Measurements from ENCODE around the gene NAPA.
"Not testable (repeated sequence)": the region's sequence is repeated elsewhere in the genome, so short reads cannot be mapped to it uniquely, and the experiment has no call there.

The NAPA gene

DNA sequence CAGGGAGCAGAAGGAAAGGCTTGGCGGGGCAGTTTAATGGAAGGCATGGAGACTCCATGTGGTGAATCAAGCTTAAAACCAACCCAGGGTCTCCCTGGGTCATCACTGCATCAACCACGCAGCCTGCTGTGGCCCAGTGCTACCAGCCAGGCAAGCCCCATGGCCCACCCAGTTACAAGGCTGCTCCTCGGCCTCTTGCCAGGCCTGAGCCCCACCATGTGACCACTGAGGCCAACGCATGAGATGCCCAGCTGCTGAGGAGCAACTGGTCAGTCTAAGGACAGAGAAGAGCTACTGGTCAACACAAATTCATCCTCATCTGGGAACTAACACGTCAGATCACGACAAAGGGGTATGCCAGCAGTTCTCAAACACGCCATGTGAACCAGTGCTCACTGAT, 15.5 kb downstream of the NAPA start:
- DNase-seq = no peak

DNA sequence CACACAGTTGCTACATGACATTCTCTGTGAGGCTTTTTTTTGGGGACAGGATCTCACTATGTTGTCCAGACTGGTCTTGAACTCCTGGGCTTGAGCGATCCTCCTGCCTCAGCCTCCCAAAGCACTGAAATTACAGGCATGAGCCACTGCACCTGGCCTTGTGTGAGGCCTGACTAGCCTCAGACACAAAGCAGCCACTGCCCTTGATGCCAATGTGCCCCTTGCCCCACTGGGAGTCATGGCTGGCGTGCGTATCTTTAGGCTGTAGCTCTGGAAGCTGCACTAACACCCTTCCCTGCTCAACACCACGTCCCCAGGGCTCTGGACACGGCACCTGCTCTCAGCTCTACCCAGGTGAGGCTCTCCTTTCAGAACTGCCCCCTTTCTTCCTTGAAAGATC, 16.3 kb downstream of the NAPA start:
- DNase-seq = no peak

DNA sequence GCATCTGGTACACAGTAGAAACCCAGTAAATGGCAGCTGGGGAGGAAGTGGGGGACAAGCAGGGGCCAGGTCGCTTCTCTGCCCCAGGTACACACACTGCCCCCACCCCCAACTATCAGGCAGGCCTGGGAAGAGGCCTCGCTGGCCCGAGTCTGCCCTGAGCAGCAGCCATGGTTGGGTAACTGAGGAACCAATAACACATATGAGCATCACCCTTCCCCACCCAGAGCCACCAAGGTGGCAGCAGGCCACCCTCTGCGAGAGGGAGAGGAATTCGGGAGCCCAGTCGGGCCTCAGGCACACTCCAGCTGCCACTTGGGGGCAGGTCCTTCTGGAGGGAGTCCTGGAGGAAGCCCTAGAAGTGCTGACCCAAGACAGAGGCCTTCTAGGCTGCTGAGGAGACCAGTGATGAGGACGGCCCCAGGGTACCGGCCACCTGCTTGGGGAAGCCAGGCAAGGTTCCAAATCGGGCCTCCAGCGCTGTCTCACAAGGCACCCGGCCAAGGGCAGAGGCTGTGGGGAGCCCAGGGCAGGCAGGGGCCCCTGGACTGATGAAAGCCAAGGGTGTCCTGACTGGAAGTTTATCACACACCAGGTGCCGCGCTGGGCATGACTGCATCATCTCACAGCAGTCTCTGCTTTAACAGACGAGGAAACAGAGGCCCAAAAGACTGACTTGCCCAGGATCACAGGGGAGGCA, 16.9 kb downstream of the NAPA start:
- no peak for DNase-seq

DNA sequence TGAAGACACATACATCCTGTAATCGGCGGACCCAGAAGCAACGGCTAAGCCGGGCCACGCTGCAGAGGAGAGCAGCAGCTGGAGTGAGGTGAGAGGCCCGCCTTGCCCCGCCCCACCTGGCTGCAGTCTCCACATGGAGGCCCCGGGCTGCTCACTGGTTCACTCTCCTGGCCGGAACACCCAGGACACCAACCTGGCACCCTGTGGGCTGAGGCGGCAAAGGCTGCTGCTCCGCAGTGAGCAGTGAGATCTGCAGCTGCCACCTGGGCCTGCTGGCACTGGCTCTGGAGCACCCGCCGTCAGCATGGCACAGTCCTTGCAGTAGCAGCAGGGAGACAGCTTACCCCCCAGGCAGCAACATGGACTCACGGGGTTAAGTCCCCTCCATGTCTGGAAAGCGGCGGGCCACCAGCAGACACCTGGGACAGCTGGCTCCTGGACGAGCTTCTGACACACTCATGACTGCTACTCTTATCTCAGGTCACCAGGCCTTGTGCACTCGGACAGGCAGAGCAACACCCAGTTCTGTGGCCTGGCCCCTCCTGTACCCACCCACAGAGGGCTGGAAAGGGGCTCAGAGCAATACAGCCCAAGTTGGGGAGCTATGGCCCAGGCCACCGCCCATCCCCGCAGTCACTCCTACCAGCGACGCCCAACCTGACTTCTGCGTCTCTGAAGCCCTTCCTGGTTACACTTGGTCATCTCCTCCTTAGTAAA, 17.7 kb downstream of the NAPA start:
- DNase-seq = no peak

DNA sequence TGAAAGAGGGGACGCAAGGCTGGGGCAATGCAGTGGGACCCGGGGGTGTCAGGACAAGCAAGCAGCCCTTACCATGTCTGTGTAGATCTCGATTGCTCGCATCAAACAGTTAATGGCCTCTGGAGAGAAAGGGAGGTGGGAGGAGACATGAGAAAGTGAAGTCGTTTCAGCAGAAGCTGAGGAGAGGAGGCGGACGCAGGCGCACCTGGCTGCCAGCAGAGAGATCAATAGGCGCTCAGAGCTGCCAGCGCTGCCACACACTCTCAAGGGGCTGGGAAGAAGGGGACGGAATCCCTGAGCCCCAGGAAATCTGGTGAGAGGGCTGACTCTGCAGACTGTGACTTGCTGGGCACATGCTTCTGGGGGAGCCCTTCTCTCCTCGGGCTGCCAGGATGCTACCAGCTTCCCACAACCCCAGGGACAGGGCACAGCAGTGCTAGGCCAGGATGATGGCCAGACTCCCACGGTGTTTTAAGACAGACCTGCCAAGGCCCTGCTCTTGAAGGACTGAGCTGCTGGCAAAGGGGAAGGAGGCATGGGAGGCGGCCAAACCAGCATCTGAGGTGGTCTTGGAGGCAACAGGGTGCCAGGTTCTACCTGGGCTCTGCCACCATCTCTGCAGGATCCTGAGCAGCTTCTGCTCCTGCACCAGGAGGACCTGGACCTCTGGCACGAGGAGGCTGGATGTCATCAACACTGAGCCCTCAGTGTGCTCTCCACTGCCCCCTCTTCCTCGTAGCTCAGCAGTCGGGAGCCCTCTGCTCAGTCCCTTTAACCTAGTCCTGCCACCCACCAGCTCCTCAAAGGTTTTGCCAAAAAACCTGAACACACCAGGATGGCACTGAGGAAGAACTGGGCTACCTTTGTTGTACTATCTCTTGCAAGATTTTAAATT, 19.1 kb downstream of the NAPA start:
- no peak for DNase-seq

DNA sequence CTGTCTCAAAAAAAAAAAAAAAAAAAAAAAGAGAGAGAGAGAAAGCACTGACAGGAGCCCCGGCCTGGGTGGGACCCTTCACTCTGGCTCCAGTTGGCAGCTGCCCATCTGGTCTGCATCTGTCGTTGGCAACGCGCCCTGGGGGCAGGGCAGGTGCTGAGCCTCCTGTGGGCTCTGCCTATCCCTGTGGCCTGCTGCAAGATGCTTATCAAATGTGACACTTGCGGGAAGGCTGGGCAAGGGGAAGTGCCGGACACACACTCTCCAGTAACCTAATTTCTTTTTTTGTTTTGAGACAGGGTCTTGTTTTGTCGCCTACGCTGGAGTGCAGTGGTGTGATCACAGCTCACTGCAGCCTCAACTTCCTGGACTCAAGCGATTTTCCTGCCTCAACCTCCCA, 20.1 kb downstream of the NAPA start:
- no peak for DNase-seq

DNA sequence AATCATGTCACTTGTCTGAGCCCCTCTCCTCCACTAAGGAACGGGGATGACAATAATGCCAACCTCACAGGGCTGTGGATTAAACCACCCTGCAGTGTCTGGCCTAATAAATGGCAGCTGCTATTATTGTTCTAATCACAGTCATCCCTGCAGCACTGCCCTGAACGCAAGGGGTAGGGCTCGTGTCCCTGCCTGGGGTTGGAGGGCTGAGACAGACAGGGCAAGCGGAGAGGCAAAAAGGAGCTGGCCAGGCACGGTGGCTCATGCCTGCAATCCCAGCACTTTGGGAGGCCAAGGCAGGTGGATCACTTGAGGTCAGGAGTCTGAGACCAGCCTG, 20.7 kb downstream of the NAPA start:
- DNase-seq = no peak

DNA sequence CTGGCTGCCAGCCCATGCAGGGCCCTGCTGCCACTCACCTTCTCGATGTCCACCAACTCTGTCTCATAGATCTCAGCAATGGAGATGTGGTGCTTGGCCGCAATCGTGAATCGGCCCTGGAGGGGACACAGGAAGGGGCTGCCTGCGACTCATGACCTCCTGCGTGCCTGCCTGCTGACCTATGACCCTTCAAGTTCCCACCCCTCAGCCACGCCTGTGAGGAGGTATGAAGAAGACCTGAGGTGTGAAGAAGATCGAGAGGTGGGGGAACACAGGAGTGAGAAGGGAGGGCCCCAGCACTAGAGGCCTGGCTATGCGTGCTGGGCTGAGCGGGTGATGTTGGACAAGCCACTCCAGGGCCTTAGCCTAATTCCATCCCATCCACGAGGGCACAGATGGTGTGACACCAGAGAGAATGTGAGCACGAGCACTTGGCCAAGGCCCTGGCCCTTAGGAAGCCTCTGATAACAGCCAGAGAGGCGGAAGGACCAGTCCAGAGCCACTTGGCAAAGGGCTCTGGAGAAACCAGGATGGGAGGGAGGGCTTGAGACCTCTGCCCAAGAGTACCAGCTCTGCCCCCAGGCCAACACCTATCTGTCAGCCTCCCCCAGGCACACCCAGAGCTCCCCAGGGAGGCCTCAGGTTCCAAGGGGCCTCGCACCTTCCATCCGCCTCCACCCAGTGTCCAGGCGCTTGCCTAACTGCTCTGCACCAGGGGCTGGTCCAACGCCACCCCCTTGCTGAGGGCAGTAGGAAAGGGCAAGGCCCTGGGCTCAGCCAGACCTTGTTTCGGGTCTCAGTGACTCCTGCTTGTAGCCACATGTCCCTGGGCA, 21.3 kb downstream of the NAPA start:
- no peak for DNase-seq

DNA sequence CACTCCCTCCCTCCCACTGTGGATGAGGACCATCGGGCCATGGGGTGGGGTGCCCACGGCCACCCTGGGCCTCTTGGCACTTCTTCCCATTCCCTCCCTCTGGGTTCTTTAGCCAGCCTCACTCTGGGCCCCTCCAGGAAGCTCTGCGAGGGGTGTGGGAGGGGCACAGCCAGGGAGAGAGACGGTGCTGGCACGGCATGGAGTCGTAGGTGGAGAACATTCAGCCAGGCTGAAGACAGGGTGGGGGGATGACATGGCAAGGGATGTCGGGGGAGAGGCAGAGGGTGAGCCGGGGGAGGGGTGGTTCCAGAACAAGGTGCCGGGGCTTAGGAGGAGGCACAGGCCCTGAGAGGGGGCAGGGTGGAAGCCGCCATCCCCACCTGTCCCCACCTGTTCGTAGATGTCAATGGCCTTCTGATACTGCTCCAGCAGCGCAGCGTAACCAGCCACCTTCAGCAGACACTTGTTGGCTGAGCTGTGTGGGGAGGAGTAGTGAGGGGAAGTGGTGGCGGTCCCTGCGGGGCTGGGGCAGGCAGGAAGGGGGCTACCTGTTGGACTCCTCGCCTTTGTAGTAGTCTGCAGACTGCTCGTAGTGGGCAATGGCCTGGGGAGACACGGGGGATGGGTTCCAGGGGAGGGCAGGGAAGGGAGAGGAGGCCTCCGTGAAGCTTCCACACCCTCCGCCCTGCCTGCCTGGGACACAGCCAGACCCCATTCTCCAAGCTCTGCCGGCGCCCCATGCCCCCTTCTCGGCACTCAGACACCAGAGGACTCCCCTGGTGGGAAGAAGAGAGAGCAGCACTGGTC, 22.1 kb downstream of the NAPA start:
- DNase-seq = no peak

DNA sequence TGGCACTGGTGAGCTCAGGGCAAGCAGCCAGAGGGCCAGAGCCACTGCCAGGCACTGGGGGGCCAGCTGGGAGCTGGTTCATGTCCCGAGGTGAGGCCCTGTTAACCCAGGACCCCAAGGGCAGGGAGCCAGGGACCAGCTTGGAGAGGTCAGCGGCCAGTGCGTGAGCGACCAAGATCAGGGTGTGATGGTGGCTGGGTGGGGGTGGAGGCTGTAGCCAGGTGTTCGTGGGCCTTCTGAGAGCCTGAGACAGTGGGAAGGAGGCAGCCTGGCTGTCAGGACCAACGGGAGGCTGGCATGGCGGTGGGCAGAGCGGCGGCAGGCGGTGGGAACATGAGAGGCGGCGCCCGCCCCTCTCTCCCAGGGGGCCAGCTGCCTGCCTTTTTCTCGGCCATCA, 22.7 kb downstream of the NAPA start:
- DNase-seq = no peak

DNA sequence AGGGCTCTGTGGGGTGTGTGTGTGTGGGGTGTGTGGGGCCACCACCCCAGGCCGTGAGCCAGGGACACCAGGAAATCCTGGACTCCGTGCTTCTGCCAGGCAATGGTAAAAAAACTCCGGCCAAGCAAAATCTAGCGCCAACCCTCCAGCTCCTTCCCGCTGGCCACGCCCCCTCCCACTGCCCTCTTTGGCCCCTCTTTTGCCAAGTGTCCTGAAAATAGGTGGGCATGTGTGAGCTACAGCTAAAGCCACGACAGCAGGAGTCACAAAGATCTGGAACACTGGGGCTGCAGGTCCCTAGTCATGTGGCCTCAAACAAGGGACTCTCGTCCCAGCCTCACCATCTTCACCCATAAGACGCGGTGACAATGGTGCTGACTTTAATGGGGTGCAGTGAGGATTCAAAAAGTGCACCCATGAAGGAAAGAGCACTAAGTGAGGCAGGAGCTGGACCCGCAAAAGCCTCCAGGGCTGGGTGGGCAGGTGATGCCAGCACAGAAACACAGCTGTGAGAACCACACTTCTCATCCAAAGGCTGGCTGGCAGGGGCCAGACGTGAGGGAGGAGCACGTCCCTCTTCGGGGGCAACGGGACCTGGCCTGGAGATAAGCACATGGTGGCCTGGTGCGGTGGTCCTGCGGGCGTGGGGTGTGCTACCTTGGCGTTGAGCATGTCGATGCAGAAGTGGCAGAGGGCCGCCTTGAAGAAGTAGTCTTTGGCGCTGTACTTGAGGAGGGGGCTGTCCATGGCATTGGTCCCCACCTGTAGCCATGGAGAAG, 23.3 kb downstream of the NAPA start:
- no peak for DNase-seq

DNA sequence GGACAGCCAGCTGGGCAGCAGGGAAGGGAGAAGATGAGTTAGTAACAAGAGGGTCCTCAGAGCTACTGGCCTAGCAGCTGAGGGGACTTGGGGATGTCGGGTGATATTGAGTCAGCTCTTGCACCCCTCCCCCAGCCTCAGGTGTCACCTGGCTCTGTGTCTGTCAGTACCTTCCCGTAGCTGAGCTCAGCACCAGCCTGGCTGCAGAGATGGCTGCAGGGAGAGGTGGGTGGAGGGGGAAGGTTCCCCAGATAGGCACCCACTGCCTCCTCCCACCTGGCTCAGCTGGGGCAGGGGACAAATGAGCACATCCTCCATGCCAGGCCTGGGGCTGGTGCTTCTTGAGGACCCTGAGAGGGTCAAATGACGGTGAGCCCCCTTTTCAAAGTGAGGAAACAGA, 24.0 kb downstream of the NAPA start:
- no peak for DNase-seq

DNA sequence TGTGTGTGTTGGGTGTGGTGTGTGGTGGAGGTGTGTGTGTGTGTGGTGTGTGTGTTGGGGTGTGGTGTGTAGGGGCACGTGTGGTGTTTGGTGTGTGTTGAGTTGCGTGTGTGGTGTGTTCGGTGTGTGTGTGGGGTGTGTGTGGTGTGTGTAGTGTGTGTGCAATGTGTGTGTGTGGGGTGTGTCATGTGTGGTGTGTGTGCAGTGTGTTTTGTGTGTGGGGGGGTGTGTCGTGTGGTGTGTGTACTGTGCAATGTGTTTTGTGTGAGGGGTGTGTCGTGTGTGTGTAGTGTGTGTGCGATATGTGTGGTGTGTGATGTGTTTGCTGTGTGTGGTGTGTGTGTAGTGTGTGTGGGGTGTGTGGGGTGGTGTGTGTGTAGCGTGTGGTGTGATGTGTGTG, 24.8 kb downstream of the NAPA start:
- DNase-seq = no peak

DNA sequence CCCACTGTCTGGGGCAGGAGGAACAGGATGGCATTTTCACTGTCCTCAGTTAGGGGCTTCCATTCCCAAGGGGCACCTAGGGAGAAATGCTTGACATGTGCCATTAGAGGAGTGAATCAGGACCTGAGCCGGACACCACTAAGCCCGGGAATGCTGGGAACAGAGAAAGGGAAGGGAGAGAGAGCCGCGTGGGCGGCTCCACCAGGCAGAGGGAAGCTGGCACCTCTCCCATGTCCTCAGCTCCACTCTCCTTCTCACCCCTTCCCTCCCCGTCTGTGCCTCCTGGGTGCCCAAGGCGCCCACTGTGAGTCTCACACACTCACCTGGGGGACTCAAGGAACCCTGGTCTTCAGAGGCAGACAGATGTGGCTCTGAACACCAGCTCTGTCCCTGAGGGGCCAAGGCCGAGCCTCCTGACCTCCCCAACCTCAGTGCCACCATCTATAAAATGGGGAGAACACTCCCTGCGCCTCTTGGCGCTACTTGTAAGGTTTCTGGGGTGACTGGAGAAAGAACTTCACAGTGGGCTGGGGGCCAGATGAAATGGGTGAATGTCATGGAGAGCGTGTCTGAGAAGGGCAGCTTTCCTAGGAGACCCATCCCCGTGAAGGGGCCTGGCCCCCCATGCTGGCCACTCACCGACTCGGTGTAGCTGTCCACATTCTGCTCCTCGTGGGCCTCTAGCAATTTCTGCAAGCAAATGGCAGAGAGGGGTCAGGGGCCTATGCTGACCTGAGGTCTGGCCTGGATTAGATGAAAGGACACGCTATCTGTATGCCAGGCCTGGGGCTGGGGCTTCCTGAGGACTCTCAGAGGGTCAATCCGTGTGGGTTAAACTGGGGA, 25.6 kb downstream of the NAPA start:
- DNase-seq = no peak

DNA sequence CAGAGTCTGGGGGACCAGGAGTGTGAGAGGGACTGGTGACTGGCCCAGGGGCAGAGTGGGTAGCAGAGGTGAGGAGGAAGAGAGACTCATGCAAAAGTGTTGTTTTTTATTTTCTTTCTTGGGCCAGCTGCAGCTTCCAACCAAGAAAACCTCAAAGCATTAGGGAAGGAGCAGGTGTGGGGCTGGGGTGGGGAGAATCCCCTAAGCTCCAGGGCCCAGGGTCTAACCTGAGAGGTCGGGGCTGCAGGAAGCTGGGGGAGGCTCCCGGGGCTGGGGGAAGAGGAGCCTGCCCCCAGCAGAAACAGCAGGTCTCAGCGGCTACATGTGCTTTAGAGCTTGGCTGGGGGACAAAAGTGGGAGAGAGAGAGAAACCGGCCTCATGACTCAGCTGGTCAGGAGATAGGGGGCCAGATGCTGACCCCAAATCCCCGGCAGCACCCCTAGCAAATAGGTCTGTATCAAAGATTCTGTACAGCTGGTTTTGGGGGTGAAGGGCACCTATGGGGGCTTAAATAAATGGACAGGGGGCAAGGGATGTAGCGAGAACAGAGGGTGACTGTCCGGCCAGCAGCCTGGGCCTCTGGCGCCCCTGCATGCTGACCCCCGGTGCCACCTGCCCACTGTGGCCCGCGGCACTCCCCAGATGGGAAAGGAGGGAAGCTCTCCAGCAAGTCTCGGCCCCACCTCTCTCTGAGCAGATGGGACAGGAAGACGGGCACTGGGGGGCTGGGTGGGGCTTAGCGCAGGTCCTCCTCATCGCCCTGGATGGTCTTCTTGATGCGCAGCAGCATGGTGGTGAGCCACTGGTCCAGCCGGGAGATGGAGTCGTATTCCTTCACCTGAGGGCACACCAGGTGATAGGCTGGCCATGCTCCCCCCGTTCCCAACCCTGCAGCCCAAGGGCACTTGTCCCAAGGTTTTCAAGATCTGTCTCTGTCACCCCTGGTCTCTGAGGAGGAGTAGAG, 27.0 kb downstream of the NAPA start:
- no peak for DNase-seq

DNA sequence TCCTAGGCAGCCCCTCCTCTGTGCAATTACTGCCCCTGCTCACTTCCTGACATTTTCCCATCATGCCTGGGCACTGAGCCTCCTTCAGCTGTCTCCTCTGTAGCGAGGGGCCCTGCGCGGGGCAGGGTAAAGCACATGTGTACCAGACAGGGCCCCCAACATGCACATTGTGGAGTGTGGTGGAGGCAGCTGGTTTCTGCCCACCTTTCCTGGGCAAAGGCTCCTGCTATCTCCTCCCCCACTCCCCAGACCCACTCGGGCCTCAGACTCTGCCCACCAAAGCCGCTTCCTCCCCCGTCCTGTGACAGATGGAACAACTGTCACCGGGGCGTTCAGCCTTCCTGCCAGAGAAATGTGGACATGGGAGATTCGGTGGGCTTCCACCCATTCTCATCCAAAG, 28.0 kb downstream of the NAPA start:
- no peak for DNase-seq

DNA sequence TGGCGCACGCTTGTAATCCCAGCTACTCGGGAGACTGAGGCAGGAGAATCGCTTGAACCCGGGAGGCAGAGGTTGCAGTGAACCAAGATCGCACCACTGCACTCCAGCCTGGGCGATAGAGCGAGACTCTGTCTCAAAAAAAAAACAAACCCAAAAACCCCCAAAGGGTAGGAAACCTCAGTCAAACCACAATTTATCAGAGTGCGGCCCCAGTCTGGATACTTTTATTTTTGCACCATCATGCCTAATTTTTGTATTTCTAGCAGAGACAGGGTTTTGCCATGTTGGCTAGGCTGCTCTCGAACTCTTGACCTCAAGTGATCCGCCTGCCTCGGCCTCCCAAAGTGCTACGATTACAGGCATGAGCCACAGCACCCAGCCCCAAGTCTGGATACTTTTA, 28.6 kb downstream of the NAPA start:
- not testable (repeated sequence) for DNase-seq

DNA sequence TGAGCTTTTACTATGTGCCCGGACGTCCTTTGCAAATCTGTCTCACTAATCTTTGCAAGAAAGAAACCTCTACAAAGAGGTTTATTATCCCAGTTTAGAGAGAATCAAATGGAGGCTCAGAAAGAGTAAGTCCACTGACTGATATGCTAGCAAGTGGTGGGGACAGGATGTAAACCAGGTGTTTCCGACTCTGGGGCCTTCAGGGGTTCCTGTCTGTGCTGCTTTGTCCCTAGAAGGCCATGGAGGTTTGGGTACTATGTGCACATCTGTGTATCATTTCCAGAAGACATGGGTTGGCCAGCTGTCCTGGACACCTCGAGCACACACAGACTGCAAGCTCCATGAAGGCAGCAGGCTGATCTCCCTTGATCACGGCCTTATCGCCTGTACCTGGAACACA, 29.7 kb downstream of the NAPA start:
- DNase-seq = no peak
